ENCODE results near the gene HAUS8. TPM values are rescaled to one million over a fixed set of nuclear protein-coding genes. Genes with fewer than 3 reads are reported as not detected.
A peak's percentile ranks its signal among the peaks of the same experiment; 100 is the strongest.

The HAUS8 gene
- total RNA-seq, 1 donor from 2014 or later: 36.5 TPM

- no peak for DNase-seq (ENCODE audit: low read depth, low spot score)
- peak overlapping the region; percentile 12 for H3K27ac Mint-ChIP-seq (ENCODE audit: unreplicated experiment)
- H3K36me3 Mint-ChIP-seq (ENCODE audit: low read depth): peaks cover 5% of the 10 kb centered on the region
- no peaks in the 10 kb centered on the region for H3K27me3 Mint-ChIP-seq (ENCODE audit: low read depth)
- H3K9me3 Mint-ChIP-seq: no peaks in the 10 kb centered on the region
- H3K4me1 Mint-ChIP-seq: peaks cover 21% of the 10 kb centered on the region
- no peak overlapping the region for H3K4me3 Mint-ChIP-seq
- TF ChIP-seq, protein P1, sequence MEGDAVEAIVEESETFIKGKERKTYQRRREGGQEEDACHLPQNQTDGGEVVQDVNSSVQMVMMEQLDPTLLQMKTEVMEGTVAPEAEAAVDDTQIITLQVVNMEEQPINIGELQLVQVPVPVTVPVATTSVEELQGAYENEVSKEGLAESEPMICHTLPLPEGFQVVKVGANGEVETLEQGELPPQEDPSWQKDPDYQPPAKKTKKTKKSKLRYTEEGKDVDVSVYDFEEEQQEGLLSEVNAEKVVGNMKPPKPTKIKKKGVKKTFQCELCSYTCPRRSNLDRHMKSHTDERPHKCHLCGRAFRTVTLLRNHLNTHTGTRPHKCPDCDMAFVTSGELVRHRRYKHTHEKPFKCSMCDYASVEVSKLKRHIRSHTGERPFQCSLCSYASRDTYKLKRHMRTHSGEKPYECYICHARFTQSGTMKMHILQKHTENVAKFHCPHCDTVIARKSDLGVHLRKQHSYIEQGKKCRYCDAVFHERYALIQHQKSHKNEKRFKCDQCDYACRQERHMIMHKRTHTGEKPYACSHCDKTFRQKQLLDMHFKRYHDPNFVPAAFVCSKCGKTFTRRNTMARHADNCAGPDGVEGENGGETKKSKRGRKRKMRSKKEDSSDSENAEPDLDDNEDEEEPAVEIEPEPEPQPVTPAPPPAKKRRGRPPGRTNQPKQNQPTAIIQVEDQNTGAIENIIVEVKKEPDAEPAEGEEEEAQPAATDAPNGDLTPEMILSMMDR (conservative IDR thresholded peaks at IDR 0.05): no peak
Measured at GRCh38 chr19:17111766-17112165, 36.5 kb upstream of the HAUS8 start.

DNA sequence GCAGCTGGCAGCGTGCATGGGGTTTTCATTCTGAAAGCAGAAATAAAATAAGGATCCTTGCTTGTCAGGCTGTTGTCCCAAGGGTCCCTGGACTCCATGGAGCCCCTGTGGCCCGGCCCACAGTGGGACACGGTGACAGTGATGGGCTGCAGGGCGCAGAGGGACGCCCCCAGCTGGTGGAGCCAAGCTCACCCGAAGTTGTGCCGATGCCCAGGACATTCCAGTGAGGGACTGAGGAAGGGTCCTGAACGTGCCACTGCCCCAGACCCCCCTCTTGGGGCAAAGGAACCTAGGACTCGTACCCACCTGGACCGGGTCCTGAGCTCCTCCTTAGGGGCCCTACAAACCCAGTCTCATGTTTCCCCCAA, 35.3 kb upstream of the HAUS8 start:
- Mint-ChIP-seq H3K4me3 (no peak overlapping the region), H3K9me3 (no peaks in the 10 kb centered on the region), H3K4me1 (peaks cover 27% of the 10 kb centered on the region), H3K27me3 (ENCODE audit: low read depth) (no peaks in the 10 kb centered on the region), H3K27ac (ENCODE audit: unreplicated experiment) (no peak overlapping the region), H3K36me3 (ENCODE audit: low read depth) (peaks cover 8% of the 10 kb centered on the region)
- DNase-seq (ENCODE audit: low read depth, low spot score): no peak
- TF ChIP-seq, protein P1 (conservative IDR thresholded peaks at IDR 0.05): no peak

- TF ChIP-seq, protein P1 (conservative IDR thresholded peaks at IDR 0.05): no peak
- H3K4me1 Mint-ChIP-seq: peaks cover 32% of the 10 kb centered on the region
- H3K27ac Mint-ChIP-seq (ENCODE audit: unreplicated experiment): peak overlapping the region; percentile 75
- peaks cover 8% of the 10 kb centered on the region for H3K36me3 Mint-ChIP-seq (ENCODE audit: low read depth)
- no peaks in the 10 kb centered on the region for H3K9me3 Mint-ChIP-seq
- H3K4me3 Mint-ChIP-seq: no peak overlapping the region
- no peak for DNase-seq (ENCODE audit: low read depth, low spot score)
- H3K27me3 Mint-ChIP-seq (ENCODE audit: low read depth): no peaks in the 10 kb centered on the region
Measured at GRCh38 chr19:17109962-17110598, 34.8 kb upstream of the HAUS8 start.

GRCh38 chr19:17109300-17109699, 34.0 kb upstream of the HAUS8 start:
- no peak overlapping the region for H3K4me3 Mint-ChIP-seq
- H3K27me3 Mint-ChIP-seq (ENCODE audit: low read depth): no peaks in the 10 kb centered on the region
- no peak for DNase-seq (ENCODE audit: low read depth, low spot score)
- peaks cover 11% of the 10 kb centered on the region for H3K36me3 Mint-ChIP-seq (ENCODE audit: low read depth)
- no peak overlapping the region for H3K27ac Mint-ChIP-seq (ENCODE audit: unreplicated experiment)
- TF ChIP-seq, protein P1 (conservative IDR thresholded peaks at IDR 0.05): no peak
- H3K4me1 Mint-ChIP-seq: peaks cover 36% of the 10 kb centered on the region
- H3K9me3 Mint-ChIP-seq: no peaks in the 10 kb centered on the region

GRCh38 chr19:17108453-17108784, 33.2 kb upstream of the HAUS8 start:
- Mint-ChIP-seq H3K4me1 (peaks cover 36% of the 10 kb centered on the region), H3K4me3 (no peak overlapping the region), H3K36me3 (ENCODE audit: low read depth) (peaks cover 13% of the 10 kb centered on the region), H3K9me3 (no peaks in the 10 kb centered on the region), H3K27me3 (ENCODE audit: low read depth) (no peaks in the 10 kb centered on the region), H3K27ac (ENCODE audit: unreplicated experiment) (peak overlapping the region; percentile 71)
- no peak for DNase-seq (ENCODE audit: low read depth, low spot score)
- TF ChIP-seq, protein P1 (conservative IDR thresholded peaks at IDR 0.05): no peak

All from neural crest cell (in vitro differentiated cells).